Pancreas (tissue), 10 donors: ENCODE data around the gene NOL4L. TPM values are rescaled to one million over a fixed set of nuclear protein-coding genes. Genes with fewer than 3 reads are reported as not detected.

Experiments
- ATAC-seq, 4 donors: fragments of 200-7000 bp; cut with Tn5 transposase; one replicate each; pipeline versions ENCODE4 v1.8.0 to v1.9.1; 2020; ENCODE audit warnings: mild to moderate bottlenecking in 4 of 4, moderate library complexity in 4 of 4
- DNase-seq, 6 donors: peaks; one replicate each; pipeline ENCODE4 v3.0.0-alpha.2; 2020
- FAIRE-seq: peaks from 2 replicates; lab custom pipeline; 2012; peaks lifted over from hg19 to GRCh38; lab: Jason Lieb, UNC
- H3K27ac ChIP-seq, 4 donors: fragments of 200-600 bp; sonication (generic); 1 replicate in 3 of 4; 2 replicates in 1 of 4; pipeline versions ENCODE4 v1.5.0 to v1.8.0; 2020
- H3K27me3 ChIP-seq, 4 donors: fragments of 200-600 bp; one replicate each; pipeline ENCODE4 v1.8.0; 2021
- H3K36me3 ChIP-seq, 3 donors: fragments of 200-600 bp; sonication (generic) in 1 of 3; one replicate each; pipeline versions ENCODE4 v1.5.0 to v1.8.0; 2020 to 2021
- H3K4me1 ChIP-seq, 3 donors: fragments of 200-600 bp; one replicate each; pipeline ENCODE4 v1.8.0; 2021
- H3K4me3 ChIP-seq, 4 donors: fragments of 200-600 bp; sonication (generic) in 2 of 4; one replicate each; pipeline versions ENCODE4 v1.5.0 to v1.8.0; 2020 to 2021
- H3K9me3 ChIP-seq, 4 donors: fragments of 200-600 bp; one replicate each; pipeline ENCODE4 v1.8.0; 2021
- WGBS, 2 donors: extraction: QIAGEN DNeasy Blood & Tissue Kit; methylation state at CpG; one replicate each; pipeline ENCODE4 v1.1.7; 2013; 5-methylcytosine and 5-hydroxymethylcytosine counted together
- intact Hi-C, 3 donors: fragments of 100-400 bp; cut with DNase I; formaldehyde crosslinking; loops; one replicate each; pipeline versions ENCODE4 v1.11.1 to v1.14.2; 2022
- polyA plus RNA-seq, 2 donors: library from polyadenylated mRNA; stranded (reverse); fragments of 200-250 nt; gene quantifications; one replicate each; pipeline ENCODE4 v1.2.3, GENCODE V29; 2013
- total RNA-seq, 6 donors: library from RNA; stranded (reverse); fragmentation: NEBNext Ultra II Directional in 4 of 6; extraction: Animal tissue kit (Norgen Biotek cat#: 25700) in 4 of 6; gene quantifications; one replicate each; pipeline versions ENCODE4 v1.2.1 to v1.2.4, GENCODE V29; 2021 to 2023
- TF ChIP-seq, protein P1 (sequence below), 4 donors: fragments of 200-600 bp; sonication (generic) in 3 of 4; IDR thresholded peaks; one replicate each; pipeline versions ENCODE4 v1.5.0 to v1.8.0; 2021; ENCODE audit warnings: antibody characterized with exemption in 4 of 4
- donor health status: healthy with polysubstance abuse.
- donor health status: DM: no; HTN: no; CAD: no; lungs with moderate emphysema.
- donor health status: DM: no; HTN: no; CAD: no.
- donor health status: control.
- donor health status: control.
- donor health status: Bipolar disorder and iron deficiency.
- donor health status: DM: yes; HTN: yes; CAD: no.
- donor health status: DM: no; HTN: no; CAD: no.
- donor health status: DM: no; HTN: no; CAD: no.
- donor health status: DM: yes; HTN: yes; CAD: no.

NOL4L gene
- total and polyA plus RNA-seq, 8 donors = 8.7 to 14.5 (median 10.2) TPM

DNA sequence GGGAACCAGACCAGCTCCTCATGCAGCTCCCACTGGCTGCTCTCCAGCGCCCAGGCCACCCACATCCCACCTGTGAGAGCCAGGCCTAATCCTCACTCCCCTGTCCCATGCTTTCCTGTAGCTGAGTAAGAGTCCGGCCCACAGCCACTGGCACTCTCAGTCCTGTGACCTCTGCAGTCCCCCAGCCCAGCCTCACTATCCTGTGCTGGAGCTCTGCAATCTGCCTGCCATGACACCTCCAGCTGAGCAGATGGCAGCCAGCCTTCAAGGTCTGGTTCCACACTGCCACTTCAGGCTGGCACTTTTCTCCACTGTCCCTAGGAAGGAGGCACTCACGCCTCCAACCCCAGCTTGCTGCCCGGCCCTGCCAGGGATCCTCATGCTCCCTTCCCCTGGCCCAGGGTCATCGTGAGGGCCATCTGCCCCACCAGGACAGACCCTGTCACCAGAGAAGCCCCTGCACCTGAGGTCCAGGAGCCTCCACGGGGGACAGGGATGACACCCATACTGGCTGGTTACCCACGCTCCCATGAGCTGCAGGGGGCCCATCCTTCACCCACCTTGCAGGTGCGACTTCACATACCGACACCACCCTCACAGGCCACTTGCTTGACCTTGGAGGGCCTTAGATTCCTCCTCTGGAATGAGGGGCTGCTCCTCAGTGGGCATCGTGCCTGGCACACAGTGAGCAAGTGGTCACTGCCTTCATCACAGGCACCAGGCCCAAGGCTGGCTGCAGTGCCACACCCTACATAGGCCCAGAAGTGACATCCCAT is 126.9 kb downstream of the NOL4L start:
- H3K36me3 ChIP-seq = peaks cover 0 to 2% (median 2%) of the 10 kb centered on the region in 3 donors

DNA sequence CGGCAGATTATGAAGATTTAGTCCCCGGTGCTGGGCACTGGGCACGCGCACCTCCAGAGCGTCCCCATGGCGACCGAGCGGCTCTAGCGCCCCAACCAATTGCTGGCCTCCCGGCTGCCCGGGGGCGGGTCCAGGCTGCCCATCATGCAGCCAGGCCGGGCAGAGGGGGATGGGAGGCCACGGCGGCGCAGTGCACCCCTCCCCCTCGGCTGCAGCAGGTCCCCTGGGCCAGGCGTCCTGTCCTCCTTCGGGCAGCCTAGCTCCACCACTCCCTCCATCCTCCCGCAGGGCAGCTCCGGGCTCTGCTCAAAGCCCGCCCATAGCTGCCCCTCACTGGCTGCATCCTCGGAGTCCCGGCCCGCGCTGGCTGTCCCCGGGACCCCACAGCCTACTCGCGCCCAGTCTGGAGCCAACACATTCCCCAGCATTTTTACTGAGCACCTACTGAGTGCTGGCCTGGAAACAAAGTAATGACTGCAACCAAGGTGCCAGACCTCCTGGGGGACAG is 127.6 kb downstream of the NOL4L start:
- peak overlapping the region; percentile 1 to 47 (median 22) for H3K4me3 ChIP-seq
- intact Hi-C loops = no loop called here
- ATAC-seq = peak; percentile 82 to 90 (median 88)
- H3K27me3 ChIP-seq = no peaks in the 10 kb centered on the region
- DNase-seq = peak; percentile 73 to 91 (median 80)
- peaks cover 21 to 28% (median 25%) of the 10 kb centered on the region in 3 donors for H3K4me1 ChIP-seq
- H3K36me3 ChIP-seq = peaks cover 0 to 8% (median 8%) of the 10 kb centered on the region in 3 donors
- FAIRE-seq = no peak
- H3K9me3 ChIP-seq = no peaks in the 10 kb centered on the region
- WGBS, 2 donors = 11 to 19% methylated on average over 21 to 29 of the region's 29 CpGs
- TF ChIP-seq, protein P1, sequence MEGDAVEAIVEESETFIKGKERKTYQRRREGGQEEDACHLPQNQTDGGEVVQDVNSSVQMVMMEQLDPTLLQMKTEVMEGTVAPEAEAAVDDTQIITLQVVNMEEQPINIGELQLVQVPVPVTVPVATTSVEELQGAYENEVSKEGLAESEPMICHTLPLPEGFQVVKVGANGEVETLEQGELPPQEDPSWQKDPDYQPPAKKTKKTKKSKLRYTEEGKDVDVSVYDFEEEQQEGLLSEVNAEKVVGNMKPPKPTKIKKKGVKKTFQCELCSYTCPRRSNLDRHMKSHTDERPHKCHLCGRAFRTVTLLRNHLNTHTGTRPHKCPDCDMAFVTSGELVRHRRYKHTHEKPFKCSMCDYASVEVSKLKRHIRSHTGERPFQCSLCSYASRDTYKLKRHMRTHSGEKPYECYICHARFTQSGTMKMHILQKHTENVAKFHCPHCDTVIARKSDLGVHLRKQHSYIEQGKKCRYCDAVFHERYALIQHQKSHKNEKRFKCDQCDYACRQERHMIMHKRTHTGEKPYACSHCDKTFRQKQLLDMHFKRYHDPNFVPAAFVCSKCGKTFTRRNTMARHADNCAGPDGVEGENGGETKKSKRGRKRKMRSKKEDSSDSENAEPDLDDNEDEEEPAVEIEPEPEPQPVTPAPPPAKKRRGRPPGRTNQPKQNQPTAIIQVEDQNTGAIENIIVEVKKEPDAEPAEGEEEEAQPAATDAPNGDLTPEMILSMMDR (IDR thresholded peaks at IDR 0.05) = no peak
- H3K27ac ChIP-seq = peak overlapping the region in 2 of 4 donors; percentile 10 to 22

More for the DNA sequence above, 126.9 kb downstream of the NOL4L start:
- FAIRE-seq = no peak
- peak in 4 of 6 donors; percentile 27 to 80 (median 54) for DNase-seq
- H3K4me3 ChIP-seq = no peak overlapping the region
- peak overlapping the region in 2 of 4 donors; percentile 16 to 29 for H3K27ac ChIP-seq
- H3K27me3 ChIP-seq = no peaks in the 10 kb centered on the region
- no peaks in the 10 kb centered on the region for H3K9me3 ChIP-seq
- 58 to 67% methylated on average over 9 to 10 of the region's 10 CpGs for WGBS, 2 donors
- intact Hi-C loops = no loop called here
- TF ChIP-seq, protein P1 (IDR thresholded peaks at IDR 0.05) = no peak
- ATAC-seq = peak; percentile 6 to 29 (median 18)
- peaks cover 28 to 32% (median 32%) of the 10 kb centered on the region in 3 donors for H3K4me1 ChIP-seq

DNA sequence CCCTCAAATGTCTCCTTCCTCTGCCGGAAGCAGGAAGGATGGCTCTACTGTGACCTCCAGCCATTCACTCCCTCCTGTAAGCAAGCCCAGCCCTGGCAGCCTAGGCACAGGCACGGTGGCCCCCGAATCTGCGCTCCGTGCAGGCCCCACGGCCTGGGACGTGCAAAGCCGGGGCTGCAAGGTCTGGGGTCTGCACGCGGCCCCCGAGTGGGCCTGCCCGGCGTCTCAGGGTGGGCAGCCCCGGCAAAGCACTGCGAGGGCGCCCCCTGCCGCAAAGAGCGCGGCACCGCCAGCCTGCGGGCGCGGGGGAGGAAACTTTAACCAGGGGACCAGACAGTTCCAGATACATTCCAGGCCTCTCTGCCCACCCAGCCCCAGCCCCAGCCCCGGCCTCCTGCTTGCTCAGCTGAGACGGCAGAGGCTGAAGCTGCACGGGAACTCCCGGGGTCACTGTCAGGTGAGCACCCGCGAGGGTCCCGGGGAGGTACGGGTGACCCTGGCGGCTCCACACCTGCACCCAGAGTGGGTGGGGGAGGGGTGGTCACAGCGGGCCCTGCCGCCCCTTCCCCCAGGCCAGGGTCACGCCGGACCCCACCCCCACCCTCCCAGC is 128.2 kb downstream of the NOL4L start:
- H3K4me3 ChIP-seq = peak overlapping the region; percentile 1 to 47 (median 22)
- H3K27ac ChIP-seq = peak overlapping the region in 2 of 4 donors; percentile 10 to 22
- intact Hi-C loops = no loop called here
- FAIRE-seq = no peak
- no peaks in the 10 kb centered on the region for H3K9me3 ChIP-seq
- H3K27me3 ChIP-seq = no peaks in the 10 kb centered on the region
- peak; percentile 46 to 75 (median 68) for ATAC-seq
- DNase-seq = peak in 4 of 6 donors; percentile 36 to 86 (median 71)
- TF ChIP-seq, protein P1 (IDR thresholded peaks at IDR 0.05) = peak; percentile 40 to 78 (median 72)
- WGBS, 2 donors = 11 to 15% methylated on average over 28 to 36 of the region's 36 CpGs
- peaks cover 20 to 28% (median 21%) of the 10 kb centered on the region in 3 donors for H3K4me1 ChIP-seq
- peaks cover 0 to 14% (median 8%) of the 10 kb centered on the region in 3 donors for H3K36me3 ChIP-seq

DNA sequence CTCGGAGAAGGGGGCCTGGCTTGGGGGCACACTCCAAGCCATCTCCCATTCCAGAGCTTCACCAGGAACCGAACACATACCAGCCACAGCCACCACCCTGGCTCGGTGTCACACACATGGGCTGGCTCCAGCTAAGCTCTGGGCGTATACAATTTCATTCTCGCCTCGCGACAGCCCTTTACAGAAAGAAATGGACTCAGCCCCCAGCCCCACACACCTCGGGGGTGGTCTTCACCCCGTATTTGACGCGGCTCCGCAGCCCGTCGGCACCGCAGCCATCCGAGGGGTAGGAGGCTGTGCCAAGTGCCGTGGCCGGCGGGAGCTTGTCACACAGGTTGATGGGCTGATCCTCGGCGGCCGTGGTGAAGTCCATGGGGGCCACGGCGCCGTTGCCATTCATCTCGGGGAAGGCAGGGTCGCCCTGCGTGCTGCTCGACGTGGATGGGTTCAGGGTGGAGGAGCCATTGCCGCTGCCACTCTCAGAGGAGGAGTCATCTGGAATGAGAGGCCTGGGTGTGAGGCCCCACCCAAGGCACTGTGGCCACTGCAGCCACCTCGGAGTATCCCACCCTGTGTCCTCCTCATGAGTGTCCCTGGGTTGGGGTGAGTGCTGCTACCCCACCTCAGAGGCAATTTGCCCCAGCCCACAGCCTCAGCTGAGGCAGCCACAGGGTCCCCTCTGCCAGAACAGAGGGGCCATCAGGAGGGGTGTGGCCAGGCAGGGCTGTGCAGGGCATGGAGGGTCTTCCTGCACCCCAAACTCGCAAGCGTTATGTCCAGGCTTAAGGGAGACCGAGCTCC is 129.0 kb downstream of the NOL4L start:
- 85 to 86% methylated on average over 35 of the region's 35 CpGs for WGBS, 2 donors
- Histone ChIP-seq H3K9me3 (no peaks in the 10 kb centered on the region), H3K27ac (peak overlapping the region in 1 of 4 donors; percentile 22), H3K4me3 (no peak overlapping the region), H3K36me3 (peaks cover 0 to 22% (median 8%) of the 10 kb centered on the region in 3 donors), H3K4me1 (peaks cover 23 to 32% (median 25%) of the 10 kb centered on the region in 3 donors), H3K27me3 (no peaks in the 10 kb centered on the region)
- no peak for ATAC-seq
- FAIRE-seq = no peak
- TF ChIP-seq, protein P1 (IDR thresholded peaks at IDR 0.05) = no peak
- peak in 4 of 6 donors; percentile 16 to 81 (median 53) for DNase-seq
- intact Hi-C loops = no loop called here
